C4-2B (cell line): Measurements from ENCODE around the gene NSA2.
"Not testable (repeated sequence)": the region's sequence is repeated elsewhere in the genome, so short reads cannot be mapped to it uniquely, and the experiment has no call there.

Source experiments
- H3K27ac ChIP-seq: fragments of 450-650 bp; 2 replicates; pipeline ENCODE4 v1.5.1; 2017
- ZFX ChIP-seq: fragments of 450-650 bp; IDR thresholded peaks from 2 replicates; pipeline ENCODE4 v1.6.1; 2017
- TF ChIP-seq, protein P1 (sequence below): fragments of 450-650 bp; conservative IDR thresholded peaks from 2 replicates; pipeline ENCODE4 v1.5.1; 2017; ENCODE audit warnings: mild to moderate bottlenecking

Gene NSA2

GRCh38 chr5:74766849-74767578 lies at the start of gene NSA2, which contains the start of gene GFM2:
TSS of gene NSA2 (plus strand) at chr5:74767249. CDS start at chr5:74767361, 112 bp downstream.
TSS of gene GFM2 (minus strand) at chr5:74767117. CDS start at chr5:74763742, 3,375 bp downstream.
- peak within 1 kb of the TSS; percentile 85 for H3K27ac ChIP-seq
- TF ChIP-seq, protein P1, sequence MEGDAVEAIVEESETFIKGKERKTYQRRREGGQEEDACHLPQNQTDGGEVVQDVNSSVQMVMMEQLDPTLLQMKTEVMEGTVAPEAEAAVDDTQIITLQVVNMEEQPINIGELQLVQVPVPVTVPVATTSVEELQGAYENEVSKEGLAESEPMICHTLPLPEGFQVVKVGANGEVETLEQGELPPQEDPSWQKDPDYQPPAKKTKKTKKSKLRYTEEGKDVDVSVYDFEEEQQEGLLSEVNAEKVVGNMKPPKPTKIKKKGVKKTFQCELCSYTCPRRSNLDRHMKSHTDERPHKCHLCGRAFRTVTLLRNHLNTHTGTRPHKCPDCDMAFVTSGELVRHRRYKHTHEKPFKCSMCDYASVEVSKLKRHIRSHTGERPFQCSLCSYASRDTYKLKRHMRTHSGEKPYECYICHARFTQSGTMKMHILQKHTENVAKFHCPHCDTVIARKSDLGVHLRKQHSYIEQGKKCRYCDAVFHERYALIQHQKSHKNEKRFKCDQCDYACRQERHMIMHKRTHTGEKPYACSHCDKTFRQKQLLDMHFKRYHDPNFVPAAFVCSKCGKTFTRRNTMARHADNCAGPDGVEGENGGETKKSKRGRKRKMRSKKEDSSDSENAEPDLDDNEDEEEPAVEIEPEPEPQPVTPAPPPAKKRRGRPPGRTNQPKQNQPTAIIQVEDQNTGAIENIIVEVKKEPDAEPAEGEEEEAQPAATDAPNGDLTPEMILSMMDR: no peak
- peak; percentile 58; the same call in 1 of the 2 replicates for TF ChIP-seq ZFX

DNA sequence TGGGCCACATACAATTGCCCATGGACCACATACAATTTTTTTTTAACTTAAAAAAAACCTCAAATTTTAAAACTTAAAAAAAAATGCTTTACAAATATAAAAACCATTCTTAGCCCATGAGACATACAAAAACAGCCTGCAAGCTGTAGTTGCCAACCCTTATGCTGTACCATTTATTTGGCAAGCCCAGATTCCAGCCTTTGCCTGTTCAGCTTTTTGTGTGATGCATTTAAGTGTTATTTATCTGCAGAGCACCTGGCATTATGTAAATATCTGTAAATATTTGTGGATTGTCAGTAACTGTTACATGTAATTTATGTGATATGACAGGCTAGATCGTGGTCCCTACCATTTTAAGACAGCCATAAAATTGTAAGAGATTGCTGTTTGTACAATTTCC lies 49.5 kb upstream of the NSA2 start:
- H3K27ac ChIP-seq: no peak overlapping the region
- TF ChIP-seq ZFX: no peak
- TF ChIP-seq, protein P1: no peak

- TF ChIP-seq, protein P1: no peak
- TF ChIP-seq ZFX: no peak
- H3K27ac ChIP-seq: no peak overlapping the region; the same call in 1 of the 2 replicates
Observed at GRCh38 chr5:74722271-74722670, 44.8 kb upstream of the NSA2 start.

GRCh38 chr5:74725331-74725730 lies 41.7 kb upstream of the NSA2 start:
- TF ChIP-seq ZFX: no peak
- TF ChIP-seq, protein P1: no peak
- no peak overlapping the region for H3K27ac ChIP-seq

DNA sequence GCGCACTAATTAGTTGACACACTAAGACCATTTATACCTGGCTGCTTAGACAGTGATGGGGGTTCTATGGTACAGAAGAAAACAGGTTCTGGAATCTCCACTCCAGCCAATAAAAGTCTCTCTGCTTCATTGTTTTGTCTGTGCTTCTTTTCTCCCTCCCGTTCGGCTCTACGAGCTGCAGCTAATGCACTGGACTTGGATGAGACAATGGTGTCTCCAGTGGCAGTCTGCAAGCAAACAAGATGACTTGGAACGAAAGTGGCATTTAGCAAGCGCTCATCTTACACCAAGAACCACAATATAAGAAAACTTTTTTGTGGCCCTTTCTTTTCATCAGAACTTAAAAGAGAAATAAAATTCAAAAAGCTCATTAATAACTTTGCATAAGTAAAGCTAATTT lies 30.3 kb upstream of the NSA2 start:
- H3K27ac ChIP-seq: no peak overlapping the region
- TF ChIP-seq, protein P1: no peak
- no peak for TF ChIP-seq ZFX

DNA sequence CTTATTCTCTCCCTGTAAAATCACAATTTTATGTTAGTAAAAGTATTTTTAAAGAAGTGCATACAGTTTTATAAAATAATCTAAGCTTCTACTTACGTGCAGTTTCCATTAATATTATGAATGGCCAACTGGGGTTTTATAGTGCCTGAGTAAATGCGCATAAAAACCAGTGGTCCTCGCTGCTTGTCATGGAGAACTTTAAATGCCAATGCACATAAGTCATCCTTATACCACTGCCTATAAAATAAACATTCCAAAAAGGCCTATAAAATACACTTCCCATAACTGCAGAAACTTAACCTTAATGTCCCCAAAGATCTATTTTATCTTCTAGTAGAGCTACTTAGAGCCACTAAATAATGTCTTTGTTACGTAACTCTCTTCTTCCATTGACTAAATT lies 28.6 kb upstream of the NSA2 start:
- TF ChIP-seq, protein P1: no peak
- no peak for TF ChIP-seq ZFX
- H3K27ac ChIP-seq: no peak overlapping the region

DNA sequence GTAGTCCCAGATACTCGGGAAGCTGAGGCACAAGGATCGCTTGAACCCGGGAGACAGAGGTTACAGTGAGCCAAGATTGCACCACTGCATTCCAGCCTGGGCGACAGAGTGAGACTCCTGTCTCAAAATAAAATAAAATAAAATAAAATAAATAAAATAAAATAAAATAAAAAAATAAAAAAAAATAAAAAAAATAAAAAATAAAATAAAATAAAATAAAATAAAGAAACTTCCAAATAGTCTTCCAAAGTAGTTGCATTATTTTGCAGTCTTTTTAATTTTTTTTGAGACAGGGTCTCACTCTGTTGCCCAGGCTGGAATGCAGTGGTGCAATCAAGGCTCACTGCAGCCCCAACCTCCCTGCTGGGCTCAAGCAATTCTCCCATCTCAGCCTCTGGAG lies 18.3 kb upstream of the NSA2 start:
- not testable (repeated sequence) for H3K27ac ChIP-seq

DNA sequence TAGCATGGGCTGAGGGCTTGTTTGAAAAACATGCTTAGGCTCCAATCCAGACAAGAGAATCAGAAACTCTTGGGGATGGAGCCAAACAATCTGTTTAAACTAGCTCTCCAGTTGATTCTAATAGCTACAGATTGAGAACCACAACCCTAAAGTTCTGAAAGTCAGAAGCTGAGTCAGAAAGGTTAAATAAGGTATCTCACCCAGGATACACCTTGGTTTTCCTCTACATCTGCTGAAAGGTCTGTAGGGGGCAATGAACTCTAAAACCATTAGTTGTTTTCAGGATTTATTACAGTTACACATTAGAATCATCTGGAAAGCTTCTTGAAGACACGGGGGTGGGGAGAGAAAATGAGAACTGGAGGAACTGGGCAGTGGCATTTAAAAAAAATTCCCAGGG lies 5.8 kb upstream of the NSA2 start:
- no peak overlapping the region for H3K27ac ChIP-seq
- TF ChIP-seq, protein P1: no peak
- no peak for TF ChIP-seq ZFX
